ENCODE measurements around the gene NHSL2.

The NHSL2 gene

GRCh38 chrX:71993371-71993770, 82.7 kb downstream of the NHSL2 start:
- DNase-seq: no peak

- DNase-seq: no peak
These were observed 84.0 kb downstream of the NHSL2 start for GRCh38 chrX:71994601-71995000.

- no peak for DNase-seq
These were observed 84.5 kb downstream of the NHSL2 start for GRCh38 chrX:71995122-71995521.

- no peak for DNase-seq
These were observed 85.5 kb downstream of the NHSL2 start for GRCh38 chrX:71996136-71996535.

GRCh38 chrX:71996826-71997225, 86.2 kb downstream of the NHSL2 start:
- no peak for DNase-seq

GRCh38 chrX:71997320-71997719, 86.7 kb downstream of the NHSL2 start:
- no peak for DNase-seq

GRCh38 chrX:71998836-71999509, 88.3 kb downstream of the NHSL2 start:
- peak in 1 of 2 experiments; percentile 2 for DNase-seq

- no peak for DNase-seq
These were observed 88.9 kb downstream of the NHSL2 start for GRCh38 chrX:71999535-71999934.

- no peak for DNase-seq
These were observed 90.8 kb downstream of the NHSL2 start for GRCh38 chrX:72001471-72001870.

GRCh38 chrX:72001906-72002305, 91.3 kb downstream of the NHSL2 start:
- no peak for DNase-seq

- no peak for DNase-seq
These were observed 92.2 kb downstream of the NHSL2 start for GRCh38 chrX:72002875-72003274.

GRCh38 chrX:72003811-72004750, 93.4 kb downstream of the NHSL2 start:
- no peak for DNase-seq

- no peak for DNase-seq
These were observed 94.4 kb downstream of the NHSL2 start for GRCh38 chrX:72005046-72005445.

GRCh38 chrX:72006461-72006860, 95.8 kb downstream of the NHSL2 start:
- DNase-seq: no peak

GRCh38 chrX:72009731-72010130, 99.1 kb downstream of the NHSL2 start:
- no peak for DNase-seq

- no peak for DNase-seq
These were observed 101.1 kb downstream of the NHSL2 start for GRCh38 chrX:72011734-72012133.

GRCh38 chrX:72015383-72015782, 104.7 kb downstream of the NHSL2 start:
- DNase-seq: no peak

- no peak for DNase-seq
These were observed 106.5 kb downstream of the NHSL2 start for GRCh38 chrX:72016881-72017783.

- DNase-seq: peak in 1 of 2 experiments; percentile 29
These were observed 107.8 kb downstream of the NHSL2 start for GRCh38 chrX:72018277-72019112.

GRCh38 chrX:72019487-72019886, 108.8 kb downstream of the NHSL2 start:
- no peak for DNase-seq

GRCh38 chrX:72020204-72020603, 109.6 kb downstream of the NHSL2 start:
- no peak for DNase-seq

GRCh38 chrX:72020788-72021187, 110.1 kb downstream of the NHSL2 start:
- no peak for DNase-seq
